Measurements from ENCODE around the gene TULP4. TPM values are rescaled to one million over a fixed set of nuclear protein-coding genes. Genes with fewer than 3 reads are reported as not detected.

Gene TULP4
- total and polyA plus RNA-seq, 2 donors (not counting 1 experiment from before 2014, with no cell fraction given), result 12.0 to 90.0 TPM

- ATAC-seq (ENCODE audit: low read depth) (no peak), DNase-seq (no peak)
- Histone ChIP-seq H3K9me3 (ENCODE audit: control extremely low read depth in 1 of 3, control insufficient read depth in 2 of 3, insufficient read depth in 1 of 3, low read length in 2 of 3) (peaks cover 0 to 5% (median 0%) of the 10 kb centered on the region in 3 donors), H4K20me1 (ENCODE audit: control insufficient read depth, insufficient read depth, low read length, poor library complexity, severe bottlenecking) (no peaks in the 10 kb centered on the region), H3K4me1 (ENCODE audit: control insufficient read depth in 2 of 2, insufficient read depth in 2 of 2, low read length in 2 of 2) (peaks cover 12 to 19% of the 10 kb centered on the region in 2 donors), H3K36me3 (replicated peaks in 1 of 2; ENCODE audit: control extremely low read depth in 1 of 2, control insufficient read depth in 1 of 2, extremely low read depth in 1 of 2, insufficient read depth in 2 of 2, low read length in 1 of 2) (no peaks in the 10 kb centered on the region), H3K27ac (ENCODE audit: low read length in 2 of 2) (no peak overlapping the region), H3K79me2 (ENCODE audit: control insufficient read depth, insufficient read depth, low read length) (no peaks in the 10 kb centered on the region), H2AFZ (ENCODE audit: insufficient read depth, low read depth, low read length, poor library complexity, severe bottlenecking) (no peak overlapping the region), H3K9ac (ENCODE audit: low read length) (no peak overlapping the region), H3K4me3 (ENCODE audit: control extremely low read depth in 1 of 5, extremely low read depth in 1 of 5, insufficient read depth in 1 of 5, low read depth in 2 of 5, low read length in 4 of 5) (no peak overlapping the region), H3K27me3 (replicated peaks in 1 of 4; ENCODE audit: control extremely low read depth in 1 of 4, control insufficient read depth in 3 of 4, insufficient read depth in 4 of 4, low read length in 3 of 4) (peaks cover 0 to 44% (median 14%) of the 10 kb centered on the region in 4 experiments), H3K4me2 (replicated peaks; ENCODE audit: low read depth, low read length, poor library complexity, severe bottlenecking) (no peak overlapping the region)
- POLR2A ChIA-PET, result no interaction called here
- no peak overlapping the region for H3K27ac Mint-ChIP-seq
- no peak for TF ChIP-seq CTCF (IDR thresholded peaks at IDR 0.05)
- TF ChIP-seq EZH2 (IDR thresholded peaks at IDR 0.05; ENCODE audit: borderline replicate concordance, insufficient read depth, low read depth, low read length, poor library complexity, severe bottlenecking), result no peak
- H3K27me3 Mint-ChIP-seq, result peaks cover 52% of the 10 kb centered on the region
- CTCF ChIA-PET, result interaction anchor here (0.7 to 1.7 kb wide), 6 partner anchors 14 to 305 kb away, joined by 3 to 12 read pairs (median 3); partner anchors contain the start of gene TMEM181
- intact Hi-C loops (cut with micrococcal nuclease), result no loop called here
- H3K4me1 Mint-ChIP-seq, result peaks cover 12% of the 10 kb centered on the region
- no peaks in the 10 kb centered on the region for H3K9me3 Mint-ChIP-seq (ENCODE audit: insufficient read depth)
- H3K4me3 Mint-ChIP-seq, result no peak overlapping the region
- 78% methylated on average over 3 of the region's 3 CpGs for WGBS (ENCODE audit: insufficient coverage)
Measured at GRCh38 chr6:158519300-158519699, 207.0 kb downstream of the TULP4 start.

GRCh38 chr6:158519761-158520160, 207.5 kb downstream of the TULP4 start:
- H3K27ac Mint-ChIP-seq, result no peak overlapping the region

More at GRCh38 chr6:158519761-158520160, 207.5 kb downstream of the TULP4 start:
- ChIA-PET CTCF (interaction anchor here (0.7 to 1.7 kb wide), 4 partner anchors 275 to 306 kb away, joined by 3 to 12 read pairs (median 4); no protein-coding TSS in a partner anchor), POLR2A (no interaction called here)
- Mint-ChIP-seq H3K9me3 (ENCODE audit: insufficient read depth) (no peaks in the 10 kb centered on the region), H3K27me3 (peaks cover 56% of the 10 kb centered on the region), H3K4me3 (no peak overlapping the region), H3K4me1 (peaks cover 12% of the 10 kb centered on the region)
- Histone ChIP-seq H3K79me2 (ENCODE audit: control insufficient read depth, insufficient read depth, low read length) (no peaks in the 10 kb centered on the region), H3K27ac (ENCODE audit: low read length in 2 of 2) (no peak overlapping the region), H3K36me3 (replicated peaks in 1 of 2; ENCODE audit: control extremely low read depth in 1 of 2, control insufficient read depth in 1 of 2, extremely low read depth in 1 of 2, insufficient read depth in 2 of 2, low read length in 1 of 2) (no peaks in the 10 kb centered on the region), H4K20me1 (ENCODE audit: control insufficient read depth, insufficient read depth, low read length, poor library complexity, severe bottlenecking) (no peaks in the 10 kb centered on the region), H3K9me3 (ENCODE audit: control extremely low read depth in 1 of 3, control insufficient read depth in 2 of 3, insufficient read depth in 1 of 3, low read length in 2 of 3) (peaks cover 0 to 10% (median 0%) of the 10 kb centered on the region in 3 donors), H3K4me2 (replicated peaks; ENCODE audit: low read depth, low read length, poor library complexity, severe bottlenecking) (no peak overlapping the region), H3K27me3 (replicated peaks in 1 of 4; ENCODE audit: control extremely low read depth in 1 of 4, control insufficient read depth in 3 of 4, insufficient read depth in 4 of 4, low read length in 3 of 4) (peaks cover 0 to 49% (median 14%) of the 10 kb centered on the region in 4 experiments), H3K9ac (ENCODE audit: low read length) (no peak overlapping the region), H3K4me3 (ENCODE audit: control extremely low read depth in 1 of 5, extremely low read depth in 1 of 5, insufficient read depth in 1 of 5, low read depth in 2 of 5, low read length in 4 of 5) (no peak overlapping the region), H2AFZ (ENCODE audit: insufficient read depth, low read depth, low read length, poor library complexity, severe bottlenecking) (no peak overlapping the region), H3K4me1 (ENCODE audit: control insufficient read depth in 2 of 2, insufficient read depth in 2 of 2, low read length in 2 of 2) (peaks cover 12 to 19% of the 10 kb centered on the region in 2 donors)
- intact Hi-C loops (cut with micrococcal nuclease), result no loop called here
- no peak for ATAC-seq (ENCODE audit: low read depth)
- TF ChIP-seq CTCF (IDR thresholded peaks at IDR 0.05) (no peak), EZH2 (IDR thresholded peaks at IDR 0.05; ENCODE audit: borderline replicate concordance, insufficient read depth, low read depth, low read length, poor library complexity, severe bottlenecking) (no peak)
- no peak for DNase-seq
- 95% methylated on average over 3 of the region's 4 CpGs for WGBS (ENCODE audit: insufficient coverage)
